Stimulated activated memory B cell treated with anti-CD40 and anti-IgM and Interleukin-4, amounts not matched to agents 10 μg/mL and 1 μg/mL and 100 μg/mL, for 72 hours (primary cell): ENCODE results near the gene TRIM14.
"Not testable (repeated sequence)": the region's sequence is repeated elsewhere in the genome, so short reads cannot be mapped to it uniquely, and the experiment has no call there.

Experiments used
- ATAC-seq: fragments of 150-1000 bp; cut with Tn5 transposase; 2 replicates; pipeline ENCODE4 v1.10.0; 2021
- H3K27ac Mint-ChIP-seq: one replicate; pipeline ENCODE4 v1.8.0; 2022; ENCODE audit warnings: mild to moderate bottlenecking, mixed read lengths
- H3K27me3 Mint-ChIP-seq: one replicate; pipeline ENCODE4 v1.8.0; 2022; ENCODE audit warnings: mixed read lengths
- H3K36me3 Mint-ChIP-seq: one replicate; pipeline ENCODE4 v1.8.0; 2022; ENCODE audit warnings: mixed read lengths
- H3K4me1 Mint-ChIP-seq: one replicate; pipeline ENCODE4 v1.8.0; 2022; ENCODE audit warnings: mixed read lengths
- H3K4me3 Mint-ChIP-seq: one replicate; pipeline ENCODE4 v1.8.0; 2022; ENCODE audit warnings: mild to moderate bottlenecking, moderate library complexity, mixed read lengths
- H3K9me3 Mint-ChIP-seq: one replicate; pipeline ENCODE4 v1.8.0; 2022; ENCODE audit warnings: mixed read lengths

TRIM14 gene

GRCh38 chr9:98085944-98086343 is 33.1 kb downstream of the TRIM14 start:
- H3K27ac Mint-ChIP-seq, result peak overlapping the region; percentile 48
- H3K36me3 Mint-ChIP-seq, result peaks cover 29% of the 10 kb centered on the region
- ATAC-seq, result no peak
- H3K9me3 Mint-ChIP-seq, result no peaks in the 10 kb centered on the region
- peaks cover 28% of the 10 kb centered on the region for H3K4me1 Mint-ChIP-seq
- H3K27me3 Mint-ChIP-seq, result no peaks in the 10 kb centered on the region
- no peak overlapping the region for H3K4me3 Mint-ChIP-seq

- no peak for ATAC-seq
- Mint-ChIP-seq H3K4me3 (no peak overlapping the region), H3K36me3 (peaks cover 27% of the 10 kb centered on the region), H3K9me3 (no peaks in the 10 kb centered on the region), H3K27ac (peak overlapping the region; percentile 48), H3K27me3 (no peaks in the 10 kb centered on the region), H3K4me1 (peaks cover 28% of the 10 kb centered on the region)
These were observed 34.0 kb downstream of the TRIM14 start for GRCh38 chr9:98085058-98085457.

- H3K4me1 Mint-ChIP-seq, result peaks cover 28% of the 10 kb centered on the region
- peaks cover 25% of the 10 kb centered on the region for H3K36me3 Mint-ChIP-seq
- H3K27ac Mint-ChIP-seq, result peak overlapping the region; percentile 50
- H3K4me3 Mint-ChIP-seq, result no peak overlapping the region
- no peak for ATAC-seq
- no peaks in the 10 kb centered on the region for H3K27me3 Mint-ChIP-seq
- H3K9me3 Mint-ChIP-seq, result no peaks in the 10 kb centered on the region
These were observed 34.6 kb downstream of the TRIM14 start for GRCh38 chr9:98084396-98084795.

GRCh38 chr9:98083566-98084183 is 35.3 kb downstream of the TRIM14 start:
- Mint-ChIP-seq H3K36me3 (peaks cover 25% of the 10 kb centered on the region), H3K27ac (peak overlapping the region; percentile 50), H3K9me3 (no peaks in the 10 kb centered on the region), H3K4me3 (no peak overlapping the region), H3K27me3 (no peaks in the 10 kb centered on the region), H3K4me1 (peaks cover 28% of the 10 kb centered on the region)
- no peak for ATAC-seq

GRCh38 chr9:98083061-98083501 is 35.9 kb downstream of the TRIM14 start:
- no peaks in the 10 kb centered on the region for H3K9me3 Mint-ChIP-seq
- no peaks in the 10 kb centered on the region for H3K27me3 Mint-ChIP-seq
- peaks cover 28% of the 10 kb centered on the region for H3K4me1 Mint-ChIP-seq
- H3K36me3 Mint-ChIP-seq, result peaks cover 27% of the 10 kb centered on the region
- peak overlapping the region; percentile 50 for H3K27ac Mint-ChIP-seq
- no peak overlapping the region for H3K4me3 Mint-ChIP-seq
- ATAC-seq, result no peak

GRCh38 chr9:98081477-98082219 is 37.4 kb downstream of the TRIM14 start:
- Mint-ChIP-seq H3K4me1 (peaks cover 21% of the 10 kb centered on the region), H3K9me3 (no peaks in the 10 kb centered on the region), H3K27me3 (no peaks in the 10 kb centered on the region), H3K36me3 (peaks cover 28% of the 10 kb centered on the region), H3K4me3 (no peak overlapping the region), H3K27ac (no peak overlapping the region)
- no peak for ATAC-seq

GRCh38 chr9:98080780-98081179 is 38.2 kb downstream of the TRIM14 start:
- ATAC-seq, result no peak
- peaks cover 12% of the 10 kb centered on the region for H3K4me1 Mint-ChIP-seq
- no peaks in the 10 kb centered on the region for H3K9me3 Mint-ChIP-seq
- H3K36me3 Mint-ChIP-seq, result peaks cover 22% of the 10 kb centered on the region
- H3K27me3 Mint-ChIP-seq, result no peaks in the 10 kb centered on the region
- no peak overlapping the region for H3K4me3 Mint-ChIP-seq
- no peak overlapping the region for H3K27ac Mint-ChIP-seq

GRCh38 chr9:98080326-98080725 is 38.7 kb downstream of the TRIM14 start:
- H3K4me3 Mint-ChIP-seq, result no peak overlapping the region
- H3K27me3 Mint-ChIP-seq, result no peaks in the 10 kb centered on the region
- H3K9me3 Mint-ChIP-seq, result no peaks in the 10 kb centered on the region
- no peak overlapping the region for H3K27ac Mint-ChIP-seq
- H3K36me3 Mint-ChIP-seq, result peaks cover 22% of the 10 kb centered on the region
- H3K4me1 Mint-ChIP-seq, result peaks cover 12% of the 10 kb centered on the region
- no peak for ATAC-seq

- Mint-ChIP-seq H3K9me3 (no peaks in the 10 kb centered on the region), H3K27me3 (no peaks in the 10 kb centered on the region), H3K36me3 (peaks cover 19% of the 10 kb centered on the region), H3K4me1 (peaks cover 23% of the 10 kb centered on the region), H3K27ac (no peak overlapping the region), H3K4me3 (no peak overlapping the region)
- ATAC-seq, result no peak
These were observed 40.1 kb downstream of the TRIM14 start for GRCh38 chr9:98078895-98079294.

GRCh38 chr9:98076514-98076890 is 42.5 kb downstream of the TRIM14 start:
- H3K4me3 Mint-ChIP-seq, ATAC-seq: not testable (repeated sequence)

GRCh38 chr9:98075332-98075805 is 43.7 kb downstream of the TRIM14 start:
- H3K36me3 Mint-ChIP-seq, result peaks cover 10% of the 10 kb centered on the region
- no peaks in the 10 kb centered on the region for H3K27me3 Mint-ChIP-seq
- peaks cover 17% of the 10 kb centered on the region for H3K4me1 Mint-ChIP-seq

More at GRCh38 chr9:98076514-98076890, 42.5 kb downstream of the TRIM14 start:
- H3K4me1 Mint-ChIP-seq, result peaks cover 17% of the 10 kb centered on the region
- peak overlapping the region; percentile 36 for H3K27ac Mint-ChIP-seq
- not testable (repeated sequence) for H3K27me3 Mint-ChIP-seq, H3K36me3 Mint-ChIP-seq, H3K9me3 Mint-ChIP-seq

GRCh38 chr9:98074115-98074990 is 44.7 kb downstream of the TRIM14 start:
- Mint-ChIP-seq H3K27ac (peak overlapping the region; percentile 36), H3K27me3 (no peaks in the 10 kb centered on the region), H3K9me3 (no peaks in the 10 kb centered on the region), H3K36me3 (peaks cover 14% of the 10 kb centered on the region), H3K4me3 (no peak overlapping the region), H3K4me1 (peaks cover 17% of the 10 kb centered on the region)
- no peak for ATAC-seq

More at GRCh38 chr9:98075332-98075805, 43.7 kb downstream of the TRIM14 start:
- Mint-ChIP-seq H3K4me3 (no peak overlapping the region), H3K9me3 (no peaks in the 10 kb centered on the region), H3K27ac (peak overlapping the region; percentile 36)
- no peak for ATAC-seq

- H3K27me3 Mint-ChIP-seq, result no peaks in the 10 kb centered on the region
- no peaks in the 10 kb centered on the region for H3K9me3 Mint-ChIP-seq
- peaks cover 11% of the 10 kb centered on the region for H3K36me3 Mint-ChIP-seq
- no peak for ATAC-seq
- H3K4me1 Mint-ChIP-seq, result peaks cover 21% of the 10 kb centered on the region
- H3K4me3 Mint-ChIP-seq, result no peak overlapping the region
- H3K27ac Mint-ChIP-seq, result no peak overlapping the region
These were observed 47.3 kb downstream of the TRIM14 start for GRCh38 chr9:98071737-98072136.

- Mint-ChIP-seq H3K36me3 (peaks cover 21% of the 10 kb centered on the region), H3K27ac (no peak overlapping the region), H3K27me3 (no peaks in the 10 kb centered on the region), H3K4me1 (peaks cover 24% of the 10 kb centered on the region), H3K9me3 (no peaks in the 10 kb centered on the region), H3K4me3 (no peak overlapping the region)
- no peak for ATAC-seq
These were observed 48.3 kb downstream of the TRIM14 start for GRCh38 chr9:98070704-98071103.

- peaks cover 15% of the 10 kb centered on the region for H3K4me1 Mint-ChIP-seq
- no peak overlapping the region for H3K27ac Mint-ChIP-seq
- no peak for ATAC-seq
- peaks cover 28% of the 10 kb centered on the region for H3K36me3 Mint-ChIP-seq
- H3K27me3 Mint-ChIP-seq, result no peaks in the 10 kb centered on the region
- H3K9me3 Mint-ChIP-seq, result no peaks in the 10 kb centered on the region
- H3K4me3 Mint-ChIP-seq, result no peak overlapping the region
These were observed 49.5 kb downstream of the TRIM14 start for GRCh38 chr9:98069551-98069950.
